Peyer's patch (tissue), 4 donors: Measurements from ENCODE around the gene MBD2. TPM values are rescaled to one million over a fixed set of nuclear protein-coding genes. Genes with fewer than 3 reads are reported as not detected.
"Not testable (repeated sequence)": the region's sequence is repeated elsewhere in the genome, so short reads cannot be mapped to it uniquely, and the experiment has no call there.

Experiments used
- DNase-seq, 3 donors: peaks; one replicate each; pipeline ENCODE4 v3.0.0-alpha.2; 2017 to 2019
- H3K27ac ChIP-seq, 4 donors: fragments of 200-600 bp; sonication (generic); one replicate each; pipeline ENCODE4 v1.5.1; 2016 to 2019
- H3K27me3 ChIP-seq, 2 donors: fragments of 200-600 bp; sonication (generic); one replicate each; pipeline ENCODE4 v1.5.1; 2019
- H3K36me3 ChIP-seq, 3 donors: fragments of 200-600 bp; sonication (generic); one replicate each; pipeline ENCODE4 v1.5.1; 2016 to 2019
- H3K4me1 ChIP-seq, 4 donors: fragments of 200-600 bp; sonication (generic); one replicate each; pipeline ENCODE4 v1.5.1; 2016 to 2019
- H3K4me3 ChIP-seq, 4 donors: fragments of 200-600 bp; sonication (generic); 1 replicate in 3 of 4; 2 replicates in 1 of 4; pipeline ENCODE4 v1.5.1; 2016 to 2019; ENCODE audit warnings: mild to moderate bottlenecking in 1 of 4
- H3K9me3 ChIP-seq, 4 donors: fragments of 200-600 bp; sonication (generic); one replicate each; pipeline ENCODE4 v1.5.1; 2016 to 2019; ENCODE audit warnings: mild to moderate bottlenecking in 1 of 4
- CTCF ChIP-seq, 6 experiments: fragments of 450-650 bp in 4 of 6; fragments of 200-600 bp in 2 of 6; sonication (generic) in 1 of 6; IDR thresholded peaks; one replicate each; pipeline ENCODE4 v1.5.1; 2017 to 2019; ENCODE audit warnings: antibody characterized with exemption in 6 of 6, mild to moderate bottlenecking in 3 of 6, moderate library complexity in 1 of 6
- POLR2A ChIP-seq, 2 donors: fragments of 450-650 bp; IDR thresholded peaks; one replicate each; pipeline ENCODE4 v1.5.1; 2017; ENCODE audit warnings: antibody characterized with exemption in 2 of 2, mild to moderate bottlenecking in 2 of 2, moderate library complexity in 2 of 2
- total RNA-seq, 4 donors: library from RNA; depleted of rRNA; stranded (reverse); fragments of >200 nt; gene quantifications; one replicate each; pipeline ENCODE4 v1.1.0, GENCODE V29; 2016

MBD2 gene
- total RNA-seq, 4 donors from 2014 or later, result 27.5 to 44.6 (median 34.0) TPM

DNA sequence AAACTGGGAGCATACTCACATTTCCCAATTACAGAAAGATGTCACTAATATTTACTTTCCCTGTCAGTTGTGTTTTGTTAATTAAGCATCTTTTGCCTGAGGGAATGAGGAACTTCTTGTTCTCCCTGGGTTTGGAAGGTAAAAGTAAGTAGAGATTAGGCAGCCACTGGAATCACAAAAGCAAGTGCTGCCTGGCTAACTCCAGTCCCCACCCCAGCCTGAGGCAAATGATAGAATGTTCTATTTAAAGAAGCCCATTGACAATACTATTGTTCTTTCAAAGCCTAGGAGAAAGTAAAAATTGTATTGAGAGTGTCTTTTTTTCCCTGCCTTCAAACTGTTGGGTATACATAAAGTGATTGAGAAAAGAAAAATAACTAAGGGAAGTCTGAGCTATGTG is 93.8 kb downstream of the MBD2 start:
- Histone ChIP-seq H3K27ac (no peak overlapping the region), H3K27me3 (no peaks in the 10 kb centered on the region), H3K4me1 (no peaks in the 10 kb centered on the region), H3K4me3 (no peak overlapping the region), H3K36me3 (no peaks in the 10 kb centered on the region), H3K9me3 (no peaks in the 10 kb centered on the region)
- TF ChIP-seq CTCF (IDR thresholded peaks at IDR 0.05) (no peak), POLR2A (IDR thresholded peaks at IDR 0.05) (no peak)
- no peak for DNase-seq

GRCh38 chr18:54130177-54130576 is 94.3 kb downstream of the MBD2 start:
- TF ChIP-seq CTCF (IDR thresholded peaks at IDR 0.05) (no peak), POLR2A (IDR thresholded peaks at IDR 0.05) (no peak)
- Histone ChIP-seq H3K4me3 (no peak overlapping the region), H3K36me3 (no peaks in the 10 kb centered on the region), H3K9me3 (no peaks in the 10 kb centered on the region), H3K27ac (no peak overlapping the region), H3K27me3 (no peaks in the 10 kb centered on the region), H3K4me1 (no peaks in the 10 kb centered on the region)
- no peak for DNase-seq

- no peak for DNase-seq
- no peak overlapping the region for H3K27ac ChIP-seq
- no peaks in the 10 kb centered on the region for H3K27me3 ChIP-seq
- H3K4me3 ChIP-seq, result no peak overlapping the region
- no peaks in the 10 kb centered on the region for H3K9me3 ChIP-seq
- H3K4me1 ChIP-seq, result no peaks in the 10 kb centered on the region
- H3K36me3 ChIP-seq, result no peaks in the 10 kb centered on the region
- TF ChIP-seq POLR2A (IDR thresholded peaks at IDR 0.05) (no peak), CTCF (IDR thresholded peaks at IDR 0.05) (no peak)
Measured at GRCh38 chr18:54129448-54130067, 94.9 kb downstream of the MBD2 start.

GRCh38 chr18:54127759-54128378 is 96.6 kb downstream of the MBD2 start:
- Histone ChIP-seq H3K36me3 (no peaks in the 10 kb centered on the region), H3K9me3 (no peaks in the 10 kb centered on the region), H3K4me3 (no peak overlapping the region), H3K27ac (no peak overlapping the region), H3K27me3 (no peaks in the 10 kb centered on the region), H3K4me1 (no peaks in the 10 kb centered on the region)
- no peak for DNase-seq
- TF ChIP-seq CTCF (IDR thresholded peaks at IDR 0.05), result peak in 3 of 6 experiments; percentile 31 to 36 (median 34)
- no peak for TF ChIP-seq POLR2A (IDR thresholded peaks at IDR 0.05)

- H3K36me3 ChIP-seq, result no peaks in the 10 kb centered on the region
- H3K27ac ChIP-seq, result no peak overlapping the region
- no peaks in the 10 kb centered on the region for H3K9me3 ChIP-seq
- H3K27me3 ChIP-seq, result no peaks in the 10 kb centered on the region
- no peak for DNase-seq
- H3K4me3 ChIP-seq, result no peak overlapping the region
- TF ChIP-seq POLR2A (IDR thresholded peaks at IDR 0.05) (no peak), CTCF (IDR thresholded peaks at IDR 0.05) (no peak)
- no peaks in the 10 kb centered on the region for H3K4me1 ChIP-seq
Measured at GRCh38 chr18:54125429-54125828, 99.0 kb downstream of the MBD2 start.

- H3K4me1 ChIP-seq, H3K27me3 ChIP-seq, H3K27ac ChIP-seq, H3K9me3 ChIP-seq, DNase-seq, H3K36me3 ChIP-seq, H3K4me3 ChIP-seq: not testable (repeated sequence)
Measured at GRCh38 chr18:54123720-54124440, 100.6 kb downstream of the MBD2 start.
